HG03575 (cell line): ENCODE results near the gene MAP9.
"Not testable (repeated sequence)": the region's sequence is repeated elsewhere in the genome, so short reads cannot be mapped to it uniquely, and the experiment has no call there.

Experiments used
- ATAC-seq: cut with Tn5 transposase; IDR thresholded peaks from one replicate; pipeline ENCODE4 v1.9.1; 2021; ENCODE audit not compliant: unreplicated experiment, insufficient number of reproducible peaks, low FRiP score; ENCODE audit errors: extremely low read depth

The MAP9 gene

DNA sequence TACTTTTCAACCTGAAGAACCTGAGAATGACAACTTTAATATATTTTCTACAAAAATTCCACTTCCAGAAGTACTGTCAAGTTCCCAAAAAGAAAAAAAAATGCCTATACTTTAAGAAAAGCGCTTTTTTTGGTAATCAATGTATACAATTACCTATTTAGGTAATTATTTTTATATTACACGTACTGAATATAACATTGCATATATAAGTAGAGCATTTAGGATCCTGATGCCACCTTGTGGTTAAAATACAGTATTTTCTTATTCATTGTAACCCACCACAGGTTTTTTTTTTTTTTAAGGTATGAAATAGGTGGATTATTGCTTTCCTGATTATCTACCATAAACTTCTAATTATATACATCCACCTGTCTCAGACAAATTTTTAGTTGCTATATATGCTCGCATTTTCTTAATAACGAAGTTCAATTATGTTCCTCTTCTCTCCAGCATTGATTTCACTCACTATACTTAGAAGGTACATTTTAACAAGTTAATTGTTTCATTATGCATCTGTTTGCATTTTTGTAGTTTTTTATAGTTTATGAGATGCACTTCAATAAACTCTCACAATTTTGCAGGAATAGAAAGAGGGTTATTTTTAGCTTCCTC, 5.2 kb downstream of the MAP9 start:
- peak; percentile 37 for ATAC-seq

DNA sequence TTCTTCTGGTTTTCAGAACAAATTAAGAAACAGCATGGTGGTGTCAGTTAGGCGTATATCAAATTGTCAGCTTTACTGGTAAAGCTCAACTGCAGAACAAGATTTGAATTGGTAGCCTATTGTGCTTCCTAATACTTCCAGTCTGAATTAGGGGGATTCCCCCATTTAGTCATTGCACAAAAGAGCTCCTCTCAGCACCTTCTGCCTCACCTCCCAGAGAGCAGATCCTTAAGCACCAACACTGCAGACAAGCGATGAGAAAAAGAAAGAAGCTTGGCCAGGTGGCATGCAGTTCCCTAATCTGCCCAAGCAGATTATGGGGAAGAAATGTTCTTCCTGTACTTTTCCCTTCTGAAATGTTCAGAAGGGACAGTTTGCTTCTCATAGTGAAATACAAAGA, 9.2 kb downstream of the MAP9 start:
- ATAC-seq, result peak; percentile 63

DNA sequence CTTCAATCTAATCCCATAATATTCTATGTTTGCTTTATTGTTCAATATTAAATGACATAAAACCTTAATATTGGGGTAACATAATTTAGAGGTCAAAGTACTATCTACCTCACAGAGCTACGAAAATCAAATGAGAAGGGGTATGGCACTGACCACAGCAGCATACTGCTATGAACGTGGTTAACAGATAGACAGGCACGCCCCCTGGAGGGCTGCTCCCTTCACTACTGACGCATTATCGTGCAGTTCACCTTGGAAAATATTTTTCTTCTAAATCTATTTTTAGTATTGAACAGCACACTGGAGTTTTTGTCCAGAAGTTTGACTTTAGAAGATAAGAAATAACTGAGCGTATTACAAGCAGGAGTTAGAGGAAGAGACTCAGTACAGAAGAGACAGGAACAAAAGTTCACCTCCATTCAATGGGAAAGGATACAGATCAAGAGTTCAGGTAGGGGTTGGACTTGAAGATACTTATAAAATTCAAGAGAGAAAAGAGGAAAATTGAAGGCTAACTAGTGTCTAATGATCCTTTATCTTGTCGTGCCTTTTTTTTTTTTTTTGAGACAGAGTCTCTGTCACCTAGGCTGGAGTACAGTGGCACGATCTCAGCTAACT, 22.7 kb downstream of the MAP9 start:
- ATAC-seq, result peak; percentile 96

DNA sequence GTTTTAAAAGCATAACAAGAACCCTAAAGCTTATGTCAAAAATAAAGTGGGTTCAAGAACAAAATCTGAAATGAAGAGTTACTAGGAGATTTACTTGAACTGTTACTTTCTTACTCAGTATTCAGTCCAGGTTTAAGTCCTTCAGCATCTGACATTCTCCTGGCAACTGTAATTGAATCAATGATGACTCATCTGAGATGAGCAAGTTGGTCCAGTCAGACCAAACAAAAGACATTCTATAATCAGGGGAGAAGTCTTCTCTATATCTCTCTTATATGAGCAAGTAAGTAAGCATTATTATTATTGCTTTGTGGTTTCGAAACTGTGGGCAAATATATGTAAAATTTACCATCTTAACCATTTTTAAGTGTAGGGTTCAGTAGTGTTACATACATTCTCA, 34.6 kb downstream of the MAP9 start:
- ATAC-seq, result no peak

DNA sequence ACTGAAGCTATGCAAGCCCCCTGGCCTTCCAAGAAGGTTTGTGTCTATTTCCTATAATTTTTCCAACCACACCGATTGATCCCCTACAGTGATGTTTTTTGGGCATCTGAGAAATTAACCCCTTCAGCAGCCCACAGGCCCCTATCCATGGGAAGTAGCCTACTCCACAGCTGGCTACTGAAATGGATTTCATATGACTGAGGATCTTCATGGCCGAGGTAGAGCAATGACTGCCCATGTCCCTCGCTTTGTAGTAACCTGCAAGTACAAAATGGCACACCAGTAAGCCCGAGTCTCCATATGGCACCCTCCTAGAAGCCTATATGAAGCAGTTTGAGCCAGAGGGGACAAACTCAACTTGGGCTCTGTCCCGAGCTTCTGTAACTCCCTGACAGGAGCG, 36.8 kb downstream of the MAP9 start:
- no peak for ATAC-seq

DNA sequence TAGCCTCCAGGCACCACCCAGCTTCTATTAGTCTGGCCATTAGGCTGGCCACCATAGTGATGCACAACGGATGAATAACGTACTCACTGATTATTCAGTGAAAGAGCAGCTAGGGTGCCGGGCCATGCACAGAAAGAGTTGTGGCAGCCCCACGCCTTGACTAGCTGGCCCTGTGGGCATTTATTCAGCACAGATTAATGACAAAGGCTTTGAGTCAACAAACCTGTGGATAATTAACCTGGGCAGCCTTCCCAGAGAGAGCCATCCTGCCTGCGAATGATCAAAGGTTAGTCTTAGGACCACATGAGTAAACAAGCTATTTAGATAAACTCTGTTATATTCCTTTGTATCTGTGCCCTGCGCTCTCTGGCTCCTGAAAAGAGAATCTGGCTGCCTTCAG, 37.2 kb downstream of the MAP9 start:
- ATAC-seq, result no peak

DNA sequence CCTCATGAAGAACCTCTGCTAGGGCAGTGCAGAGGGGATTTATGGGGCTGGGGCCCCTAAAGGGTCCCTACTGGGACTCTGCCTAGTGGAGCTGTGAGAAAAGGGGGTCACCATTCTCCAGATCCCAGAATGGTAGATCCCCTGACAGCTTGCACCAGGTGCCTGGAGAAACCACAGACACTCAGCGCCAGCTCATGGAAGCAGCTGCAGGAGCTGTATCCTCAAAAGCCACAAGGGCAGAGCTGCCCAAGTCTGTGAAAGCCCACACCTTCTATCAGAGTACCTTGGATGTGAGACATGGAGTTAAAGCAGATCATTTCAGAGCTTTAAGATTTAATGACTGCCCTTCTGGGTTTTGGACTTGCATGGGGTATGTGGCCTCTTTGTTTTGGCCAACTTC, 38.6 kb downstream of the MAP9 start:
- ATAC-seq, result no peak

DNA sequence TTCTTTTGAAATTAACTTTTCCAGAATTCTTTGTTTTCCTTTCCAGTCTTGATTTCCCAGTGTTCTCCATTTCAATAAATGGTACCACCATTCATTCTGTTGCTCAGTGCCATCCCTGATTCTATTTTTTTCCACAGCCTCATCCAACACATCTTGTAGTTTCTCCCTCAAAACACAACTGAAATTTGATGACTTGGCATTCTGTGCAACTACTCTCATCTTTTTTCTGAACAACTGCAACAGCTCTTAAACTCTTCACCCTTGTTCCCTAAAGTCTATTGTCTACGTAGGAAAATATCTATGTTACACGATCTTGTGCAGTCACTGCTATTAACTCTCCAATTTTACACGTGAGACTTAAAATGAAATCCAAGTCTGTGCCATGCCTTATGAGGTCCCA, 40.5 kb downstream of the MAP9 start:
- ATAC-seq, result no peak

DNA sequence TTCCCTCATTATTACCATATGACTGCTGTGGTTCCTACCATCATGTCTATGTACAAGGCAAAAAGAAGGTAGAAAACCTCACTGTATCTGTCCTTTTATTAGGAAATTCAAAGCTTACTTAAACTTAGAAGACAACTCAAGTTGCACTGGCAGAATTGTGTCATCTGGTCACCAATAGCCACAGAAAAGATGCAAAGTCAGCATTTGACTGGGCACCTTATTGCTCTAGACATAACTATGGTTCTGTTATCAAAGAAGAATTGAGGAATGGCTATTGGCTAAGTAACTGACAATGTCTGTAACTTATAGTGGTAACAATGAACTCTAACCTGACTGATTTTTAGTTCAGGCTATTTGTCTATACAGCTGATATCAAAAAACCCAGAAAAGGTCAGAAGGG, 45.3 kb downstream of the MAP9 start:
- ATAC-seq, result no peak

DNA sequence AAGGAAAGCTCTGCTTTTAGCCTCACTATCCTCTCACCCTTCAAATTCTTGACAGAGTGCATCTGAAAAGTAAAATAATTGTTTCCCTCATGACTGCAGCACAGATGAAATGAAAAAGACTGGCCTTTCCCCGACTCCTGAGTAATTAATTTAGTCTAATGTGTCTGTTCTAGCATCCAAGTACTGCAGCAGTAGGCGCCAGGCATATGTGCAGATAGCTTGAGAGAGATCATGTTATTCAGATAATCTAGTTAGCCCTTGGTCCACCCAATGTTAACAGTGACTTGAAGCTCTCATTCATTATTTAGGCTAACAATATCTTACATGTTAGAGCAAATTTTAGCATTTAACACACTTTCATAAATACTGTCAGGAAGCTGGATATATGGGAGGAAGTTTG, 54.0 kb downstream of the MAP9 start:
- ATAC-seq, result no peak

DNA sequence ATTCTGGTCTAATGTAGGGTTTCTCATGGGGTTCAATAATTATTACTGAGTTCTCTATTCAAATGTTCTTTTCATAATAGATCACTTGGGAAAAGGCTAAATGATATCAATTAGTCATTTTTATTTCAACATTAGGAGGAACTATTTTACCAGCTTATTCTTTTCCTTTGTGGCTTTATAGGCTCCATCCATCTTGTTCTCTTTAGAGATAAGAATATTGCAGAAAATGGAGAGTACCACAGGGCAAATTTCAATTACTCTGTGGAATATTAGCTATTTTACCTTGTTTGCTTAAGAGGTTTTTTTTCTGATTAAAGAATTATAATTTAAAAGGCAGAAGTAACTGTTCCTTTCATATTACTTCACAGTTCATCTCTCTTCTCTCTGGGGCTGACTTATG, 55.8 kb downstream of the MAP9 start:
- no peak for ATAC-seq

DNA sequence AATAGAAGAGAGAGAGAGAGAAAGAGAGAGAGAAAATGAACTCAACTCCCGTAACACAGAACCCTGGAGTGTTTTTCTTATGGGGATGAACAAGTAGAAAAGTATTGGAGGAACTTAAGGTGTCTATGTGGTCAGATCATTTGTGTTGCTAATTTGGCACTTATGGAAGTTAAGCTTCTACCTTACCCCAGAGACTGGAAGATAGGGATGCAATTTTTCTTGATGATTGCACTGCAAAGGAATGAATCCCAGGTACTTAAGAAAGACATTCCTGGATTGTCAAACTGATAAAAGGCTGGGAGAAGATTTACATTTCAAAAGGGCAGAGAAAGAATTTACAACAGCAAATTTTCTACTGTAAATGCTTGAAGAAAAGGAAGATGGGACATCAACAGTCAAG, 57.2 kb downstream of the MAP9 start:
- ATAC-seq, result no peak

DNA sequence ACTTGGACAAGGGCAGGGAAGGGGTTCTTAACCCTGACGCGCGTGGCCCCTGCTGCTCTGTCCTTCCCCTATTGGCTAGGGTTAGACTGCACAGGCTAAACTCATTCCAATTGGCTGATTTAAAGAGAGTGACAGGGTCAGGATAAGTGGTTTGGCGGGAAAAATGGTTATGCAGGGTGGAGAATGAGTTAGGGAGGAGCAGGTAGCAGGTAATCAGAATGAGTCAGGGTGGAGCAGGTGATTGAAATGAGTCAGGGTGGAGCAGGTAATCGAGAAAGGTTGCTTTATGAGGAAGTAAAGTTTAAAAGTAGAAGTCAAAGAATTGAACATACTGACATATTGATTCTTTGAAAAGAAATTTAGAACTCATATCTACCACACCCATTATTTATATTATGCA, 64.7 kb downstream of the MAP9 start:
- ATAC-seq, result not testable (repeated sequence)

DNA sequence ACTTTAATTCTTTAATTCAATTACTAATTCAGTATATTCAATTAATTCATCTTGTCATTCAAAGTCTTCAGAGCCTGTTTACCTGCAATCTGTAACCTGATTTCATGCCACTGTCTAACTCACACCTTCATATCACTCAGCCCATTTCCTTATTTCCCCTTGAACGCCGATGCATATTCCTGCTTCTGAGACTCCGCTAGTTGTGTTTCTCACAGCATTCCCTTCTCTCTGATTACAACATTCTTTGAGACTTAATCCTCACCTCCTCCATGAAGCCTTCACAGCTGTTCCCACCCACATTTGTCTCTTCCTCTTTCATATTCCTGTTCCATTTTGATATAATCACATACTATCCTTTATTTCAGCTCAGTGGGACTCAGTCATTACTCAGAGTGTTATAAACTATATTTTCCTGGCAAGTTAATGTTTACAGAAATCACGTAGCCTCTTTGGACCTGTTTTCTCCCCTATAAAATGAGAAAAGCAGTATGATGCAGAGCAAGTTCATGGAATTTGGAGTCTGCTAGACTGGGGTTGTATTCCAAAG, 69.0 kb downstream of the MAP9 start:
- ATAC-seq, result no peak

DNA sequence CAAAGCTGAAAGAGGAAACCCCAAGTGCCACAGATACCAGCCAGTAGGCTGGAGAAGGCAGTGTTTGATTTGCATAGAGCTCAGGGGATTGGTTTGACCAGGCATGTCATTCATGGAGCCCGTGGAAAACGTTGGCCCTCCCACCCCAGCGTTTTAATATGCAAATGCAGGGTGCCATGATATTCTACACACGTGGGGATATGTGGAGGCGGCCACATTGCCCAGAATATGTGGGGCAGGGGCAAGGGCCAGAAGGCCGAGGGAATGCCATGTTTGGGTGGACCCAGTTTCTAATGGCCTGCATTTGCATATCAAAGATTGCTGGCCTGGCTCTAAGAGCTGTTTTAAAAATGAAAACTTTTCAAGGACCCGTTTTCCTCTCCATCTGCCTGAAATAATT, 71.1 kb downstream of the MAP9 start:
- ATAC-seq, result no peak

DNA sequence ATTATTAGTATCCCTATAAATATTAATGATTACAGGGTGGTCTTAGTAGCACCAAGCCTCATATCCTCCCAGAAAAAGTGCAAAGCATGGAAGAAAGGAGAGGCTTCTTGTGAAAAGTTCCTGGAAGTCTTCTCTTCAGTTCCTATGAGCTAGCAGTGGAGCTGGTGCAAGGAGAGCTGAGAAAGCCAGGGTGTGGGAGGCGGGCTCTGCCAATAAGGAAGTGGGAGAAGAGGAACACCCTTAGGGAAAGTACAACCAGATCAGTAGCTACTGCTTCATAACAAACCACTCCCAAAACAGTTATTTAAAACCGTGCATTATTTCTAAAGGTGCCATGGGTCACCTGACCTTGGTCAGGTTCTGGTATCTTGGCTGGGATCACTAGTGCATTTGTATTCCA, 72.4 kb downstream of the MAP9 start:
- ATAC-seq, result no peak

DNA sequence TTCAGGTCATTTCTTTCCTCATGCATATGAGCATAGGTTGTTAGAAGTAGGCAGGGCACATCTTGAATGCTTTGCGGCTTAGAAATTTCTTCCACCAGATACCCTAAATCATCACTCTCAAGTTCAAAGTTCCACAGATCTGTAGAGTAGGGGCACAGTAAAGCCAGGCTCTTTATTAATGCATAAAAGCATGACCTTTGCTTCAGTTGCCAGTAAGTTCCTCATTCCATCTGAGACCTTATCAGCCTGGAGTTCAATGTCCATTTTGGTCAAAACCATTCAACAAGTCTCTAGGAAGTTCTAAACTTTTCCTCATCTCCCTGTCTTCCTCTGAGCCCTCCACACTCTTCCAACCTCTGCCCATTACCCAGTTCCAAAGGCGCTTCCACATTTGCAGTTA, 77.7 kb downstream of the MAP9 start:
- no peak for ATAC-seq
